ENCODE results near the gene CUEDC1. TPM values are rescaled to one million over a fixed set of nuclear protein-coding genes. Genes with fewer than 3 reads are reported as not detected.
A peak's percentile ranks its signal among the peaks of the same experiment; 100 is the strongest.

The CUEDC1 gene
- total RNA-seq, 4 donors from 2014 or later = 10.2 to 45.4 (median 19.2) TPM

- H3K4me1 ChIP-seq = peaks cover 0 to 44% (median 19%) of the 10 kb centered on the region in 4 donors
- H3K9me3 ChIP-seq = no peaks in the 10 kb centered on the region
- no peak for DNase-seq
- H3K4me3 ChIP-seq = no peak overlapping the region
- H3K36me3 ChIP-seq = peaks cover 0 to 6% (median 0%) of the 10 kb centered on the region in 3 donors
- TF ChIP-seq POLR2A (IDR thresholded peaks at IDR 0.05) = no peak
- H3K27ac ChIP-seq = peak overlapping the region in 2 of 4 donors; percentile 79 to 84
- no peaks in the 10 kb centered on the region for H3K27me3 ChIP-seq
Observed at GRCh38 chr17:57873261-57874057, 81.8 kb downstream of the CUEDC1 start.

GRCh38 chr17:57872536-57872935 is 82.7 kb downstream of the CUEDC1 start:
- no peaks in the 10 kb centered on the region for H3K36me3 ChIP-seq
- H3K27me3 ChIP-seq = no peaks in the 10 kb centered on the region
- TF ChIP-seq POLR2A (IDR thresholded peaks at IDR 0.05) (no peak), CTCF (IDR thresholded peaks at IDR 0.05) (no peak)
- DNase-seq = no peak
- no peak overlapping the region for H3K4me3 ChIP-seq
- peaks cover 0 to 53% (median 27%) of the 10 kb centered on the region in 4 donors for H3K4me1 ChIP-seq
- H3K27ac ChIP-seq = no peak overlapping the region
- no peaks in the 10 kb centered on the region for H3K9me3 ChIP-seq

- TF ChIP-seq CTCF (IDR thresholded peaks at IDR 0.05) = no peak
- no peak for TF ChIP-seq POLR2A (IDR thresholded peaks at IDR 0.05)
- Histone ChIP-seq H3K4me1 (peaks cover 0 to 54% (median 28%) of the 10 kb centered on the region in 4 donors), H3K9me3 (no peaks in the 10 kb centered on the region), H3K4me3 (no peak overlapping the region), H3K36me3 (no peaks in the 10 kb centered on the region), H3K27me3 (no peaks in the 10 kb centered on the region), H3K27ac (no peak overlapping the region)
- no peak for DNase-seq
Observed at GRCh38 chr17:57871863-57872262, 83.3 kb downstream of the CUEDC1 start.

GRCh38 chr17:57871155-57871554 is 84.1 kb downstream of the CUEDC1 start:
- peaks cover 0 to 5% (median 0%) of the 10 kb centered on the region in 3 donors for H3K36me3 ChIP-seq
- no peak overlapping the region for H3K27ac ChIP-seq
- H3K4me1 ChIP-seq = peaks cover 0 to 53% (median 28%) of the 10 kb centered on the region in 4 donors

GRCh38 chr17:57870283-57870635 is 85.0 kb downstream of the CUEDC1 start:
- no peak for DNase-seq
- Histone ChIP-seq H3K27ac (no peak overlapping the region), H3K4me3 (no peak overlapping the region), H3K36me3 (peaks cover 0 to 9% (median 0%) of the 10 kb centered on the region in 3 donors), H3K9me3 (no peaks in the 10 kb centered on the region), H3K4me1 (peaks cover 0 to 47% (median 28%) of the 10 kb centered on the region in 4 donors), H3K27me3 (no peaks in the 10 kb centered on the region)
- TF ChIP-seq CTCF (IDR thresholded peaks at IDR 0.05) = no peak
- TF ChIP-seq POLR2A (IDR thresholded peaks at IDR 0.05) = no peak

More at GRCh38 chr17:57871155-57871554, 84.1 kb downstream of the CUEDC1 start:
- TF ChIP-seq CTCF (IDR thresholded peaks at IDR 0.05) (no peak), POLR2A (IDR thresholded peaks at IDR 0.05) (no peak)
- DNase-seq = no peak
- H3K4me3 ChIP-seq = no peak overlapping the region
- no peaks in the 10 kb centered on the region for H3K27me3 ChIP-seq
- H3K9me3 ChIP-seq = no peaks in the 10 kb centered on the region

GRCh38 chr17:57869617-57870282 is 85.5 kb downstream of the CUEDC1 start:
- Histone ChIP-seq H3K4me1 (peaks cover 0 to 41% (median 25%) of the 10 kb centered on the region in 4 donors), H3K27me3 (no peaks in the 10 kb centered on the region), H3K9me3 (no peaks in the 10 kb centered on the region), H3K27ac (peak overlapping the region in 2 of 4 donors; percentile 67 to 83), H3K4me3 (no peak overlapping the region), H3K36me3 (peaks cover 0 to 9% (median 0%) of the 10 kb centered on the region in 3 donors)
- no peak for DNase-seq
- no peak for TF ChIP-seq POLR2A (IDR thresholded peaks at IDR 0.05)
- no peak for TF ChIP-seq CTCF (IDR thresholded peaks at IDR 0.05)
